Measurements from ENCODE around the gene MACROD2. TPM values are rescaled to one million over a fixed set of nuclear protein-coding genes. Genes with fewer than 3 reads are reported as not detected.

The MACROD2 gene
- total RNA-seq, 1 experiment from 2014 or later, result 3.7 TPM

DNA sequence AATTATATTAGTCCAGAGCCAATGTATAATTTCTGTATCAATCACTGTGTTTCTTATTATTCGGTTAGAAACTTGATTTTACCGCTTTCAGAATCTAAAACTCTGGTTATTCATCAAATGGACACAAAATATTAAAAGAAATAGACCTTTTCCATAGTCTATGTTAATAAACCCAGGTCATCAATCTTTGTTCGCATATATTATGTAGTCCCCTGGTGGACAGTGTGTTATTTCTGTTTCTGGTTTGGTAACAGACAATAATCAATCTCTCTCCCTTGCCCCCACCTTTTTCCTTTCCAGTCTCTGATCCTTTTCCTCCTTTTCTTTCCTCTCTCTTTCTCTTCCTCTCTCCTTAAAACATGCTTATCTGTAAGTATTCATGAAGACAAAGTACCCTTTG, 203.1 kb downstream of the MACROD2 start:
- BruUV-seq (replicated peaks), result no TSS peak
- ChIA-PET RAD21 (ENCODE audit: low non-redundant PET in 1 of 2, low total read pairs in 2 of 2, uncharacterized antibody in 2 of 2, unreplicated experiment in 2 of 2) (no interaction called here), POLR2A (no interaction called here), CTCF (no interaction called here)
- no peak overlapping the region for H3K27ac ChIP-seq (ENCODE audit: low read depth, low read length)
- intact Hi-C loops (cut with micrococcal nuclease), result no loop called here
- no peak for TF ChIP-seq JUND (IDR thresholded peaks at IDR 0.05)
- TF ChIP-seq ZNF274 (IDR thresholded peaks at IDR 0.05; ENCODE audit: low read depth, low read length), result no peak
- TF ChIP-seq EZH2 (IDR thresholded peaks at IDR 0.05), result no peak
- no peak for TF ChIP-seq ELF1 (IDR thresholded peaks at IDR 0.05; ENCODE audit: borderline replicate concordance, low read depth)
- TF ChIP-seq TCF7L2 (IDR thresholded peaks at IDR 0.05; ENCODE audit: borderline replicate concordance, extremely low read depth, insufficient read depth, insufficient read length), result no peak
- no peak for TF ChIP-seq ZFX (IDR thresholded peaks at IDR 0.05)
- H3K79me2 ChIP-seq (ENCODE audit: insufficient read depth, low read length), result no peaks in the 10 kb centered on the region
- H3K9me2 ChIP-seq (ENCODE audit: insufficient read depth), result no peaks in the 10 kb centered on the region
- DNase-seq (ENCODE audit: low read depth, low spot score) (no peak), ATAC-seq (no peak; the same call in 1 of the 2 replicates)
- H3K36me3 ChIP-seq (ENCODE audit: control insufficient read depth in 1 of 2, insufficient read depth in 2 of 2, low read length in 2 of 2), result no peaks in the 10 kb centered on the region
- no peaks in the 10 kb centered on the region for H3K9me3 ChIP-seq (ENCODE audit: control insufficient read depth in 1 of 2, insufficient read depth in 1 of 2, low read depth in 1 of 2, low read length in 2 of 2)
- no peaks in the 10 kb centered on the region for H3K27me3 ChIP-seq (ENCODE audit: insufficient read depth, low read length)
- no peak overlapping the region for H3K4me3 ChIP-seq (replicated peaks in 1 of 2; ENCODE audit: low read depth in 1 of 2, low read length in 2 of 2)
- no peak overlapping the region for H3K9ac ChIP-seq (ENCODE audit: low read length)
- H3K4me1 ChIP-seq (ENCODE audit: control insufficient read depth in 1 of 2, insufficient read depth in 2 of 2, low read length in 2 of 2), result no peaks in the 10 kb centered on the region
- no peaks in the 10 kb centered on the region for H4K20me1 ChIP-seq (ENCODE audit: insufficient read depth)
- no peak overlapping the region for H2AFZ ChIP-seq (ENCODE audit: low read depth, low read length, poor library complexity, severe bottlenecking)
- H3K4me2 ChIP-seq (ENCODE audit: low read length), result no peak overlapping the region

DNA sequence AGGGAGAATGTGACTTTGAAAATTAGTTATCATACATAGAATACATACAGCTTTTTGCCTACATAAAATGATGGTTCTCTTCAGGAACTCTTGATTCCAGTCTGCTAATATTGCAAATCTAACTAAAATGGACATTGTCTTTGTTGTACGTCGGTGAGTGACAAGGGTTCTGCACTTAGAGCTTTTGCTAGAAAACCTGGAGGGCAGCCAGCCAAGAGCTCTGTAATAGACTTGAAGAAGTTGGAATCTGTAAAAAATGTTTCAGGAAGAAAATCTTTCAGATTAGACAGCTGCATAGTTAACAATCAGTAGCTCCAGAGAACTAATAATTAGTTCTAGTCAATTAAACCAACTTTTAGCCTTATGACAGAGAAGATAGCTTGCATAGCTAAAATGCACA, 203.8 kb downstream of the MACROD2 start:
- Histone ChIP-seq H3K4me2 (ENCODE audit: low read length) (no peak overlapping the region), H4K20me1 (ENCODE audit: insufficient read depth) (no peaks in the 10 kb centered on the region), H2AFZ (ENCODE audit: low read depth, low read length, poor library complexity, severe bottlenecking) (no peak overlapping the region), H3K4me3 (replicated peaks in 1 of 2; ENCODE audit: low read depth in 1 of 2, low read length in 2 of 2) (no peak overlapping the region), H3K4me1 (ENCODE audit: control insufficient read depth in 1 of 2, insufficient read depth in 2 of 2, low read length in 2 of 2) (no peaks in the 10 kb centered on the region), H3K27me3 (ENCODE audit: insufficient read depth, low read length) (no peaks in the 10 kb centered on the region), H3K9me3 (ENCODE audit: control insufficient read depth in 1 of 2, insufficient read depth in 1 of 2, low read depth in 1 of 2, low read length in 2 of 2) (no peaks in the 10 kb centered on the region), H3K79me2 (ENCODE audit: insufficient read depth, low read length) (no peaks in the 10 kb centered on the region), H3K27ac (ENCODE audit: low read depth, low read length) (no peak overlapping the region), H3K9ac (ENCODE audit: low read length) (no peak overlapping the region), H3K36me3 (ENCODE audit: control insufficient read depth in 1 of 2, insufficient read depth in 2 of 2, low read length in 2 of 2) (no peaks in the 10 kb centered on the region), H3K9me2 (ENCODE audit: insufficient read depth) (no peaks in the 10 kb centered on the region)
- intact Hi-C loops (cut with micrococcal nuclease), result no loop called here
- CTCF ChIA-PET, result no interaction called here
- POLR2A ChIA-PET, result no interaction called here
- RAD21 ChIA-PET (ENCODE audit: low non-redundant PET in 1 of 2, low total read pairs in 2 of 2, uncharacterized antibody in 2 of 2, unreplicated experiment in 2 of 2), result no interaction called here
- ATAC-seq (no peak), DNase-seq (ENCODE audit: low read depth, low spot score) (no peak)
- BruUV-seq (replicated peaks), result no TSS peak
- TF ChIP-seq POLR2A (IDR thresholded peaks at IDR 0.05; ENCODE audit: borderline replicate concordance, extremely low read depth, insufficient read depth, insufficient read length), result no peak
- TF ChIP-seq, protein P1, sequence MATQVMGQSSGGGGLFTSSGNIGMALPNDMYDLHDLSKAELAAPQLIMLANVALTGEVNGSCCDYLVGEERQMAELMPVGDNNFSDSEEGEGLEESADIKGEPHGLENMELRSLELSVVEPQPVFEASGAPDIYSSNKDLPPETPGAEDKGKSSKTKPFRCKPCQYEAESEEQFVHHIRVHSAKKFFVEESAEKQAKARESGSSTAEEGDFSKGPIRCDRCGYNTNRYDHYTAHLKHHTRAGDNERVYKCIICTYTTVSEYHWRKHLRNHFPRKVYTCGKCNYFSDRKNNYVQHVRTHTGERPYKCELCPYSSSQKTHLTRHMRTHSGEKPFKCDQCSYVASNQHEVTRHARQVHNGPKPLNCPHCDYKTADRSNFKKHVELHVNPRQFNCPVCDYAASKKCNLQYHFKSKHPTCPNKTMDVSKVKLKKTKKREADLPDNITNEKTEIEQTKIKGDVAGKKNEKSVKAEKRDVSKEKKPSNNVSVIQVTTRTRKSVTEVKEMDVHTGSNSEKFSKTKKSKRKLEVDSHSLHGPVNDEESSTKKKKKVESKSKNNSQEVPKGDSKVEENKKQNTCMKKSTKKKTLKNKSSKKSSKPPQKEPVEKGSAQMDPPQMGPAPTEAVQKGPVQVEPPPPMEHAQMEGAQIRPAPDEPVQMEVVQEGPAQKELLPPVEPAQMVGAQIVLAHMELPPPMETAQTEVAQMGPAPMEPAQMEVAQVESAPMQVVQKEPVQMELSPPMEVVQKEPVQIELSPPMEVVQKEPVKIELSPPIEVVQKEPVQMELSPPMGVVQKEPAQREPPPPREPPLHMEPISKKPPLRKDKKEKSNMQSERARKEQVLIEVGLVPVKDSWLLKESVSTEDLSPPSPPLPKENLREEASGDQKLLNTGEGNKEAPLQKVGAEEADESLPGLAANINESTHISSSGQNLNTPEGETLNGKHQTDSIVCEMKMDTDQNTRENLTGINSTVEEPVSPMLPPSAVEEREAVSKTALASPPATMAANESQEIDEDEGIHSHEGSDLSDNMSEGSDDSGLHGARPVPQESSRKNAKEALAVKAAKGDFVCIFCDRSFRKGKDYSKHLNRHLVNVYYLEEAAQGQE (IDR thresholded peaks at IDR 0.05; ENCODE audit: low read depth), result no peak
- TF ChIP-seq FOSL1 (IDR thresholded peaks at IDR 0.05; ENCODE audit: low read depth), result no peak
- TF ChIP-seq RAD21 (IDR thresholded peaks at IDR 0.05; ENCODE audit: low read depth), result no peak
- TF ChIP-seq, protein P2, sequence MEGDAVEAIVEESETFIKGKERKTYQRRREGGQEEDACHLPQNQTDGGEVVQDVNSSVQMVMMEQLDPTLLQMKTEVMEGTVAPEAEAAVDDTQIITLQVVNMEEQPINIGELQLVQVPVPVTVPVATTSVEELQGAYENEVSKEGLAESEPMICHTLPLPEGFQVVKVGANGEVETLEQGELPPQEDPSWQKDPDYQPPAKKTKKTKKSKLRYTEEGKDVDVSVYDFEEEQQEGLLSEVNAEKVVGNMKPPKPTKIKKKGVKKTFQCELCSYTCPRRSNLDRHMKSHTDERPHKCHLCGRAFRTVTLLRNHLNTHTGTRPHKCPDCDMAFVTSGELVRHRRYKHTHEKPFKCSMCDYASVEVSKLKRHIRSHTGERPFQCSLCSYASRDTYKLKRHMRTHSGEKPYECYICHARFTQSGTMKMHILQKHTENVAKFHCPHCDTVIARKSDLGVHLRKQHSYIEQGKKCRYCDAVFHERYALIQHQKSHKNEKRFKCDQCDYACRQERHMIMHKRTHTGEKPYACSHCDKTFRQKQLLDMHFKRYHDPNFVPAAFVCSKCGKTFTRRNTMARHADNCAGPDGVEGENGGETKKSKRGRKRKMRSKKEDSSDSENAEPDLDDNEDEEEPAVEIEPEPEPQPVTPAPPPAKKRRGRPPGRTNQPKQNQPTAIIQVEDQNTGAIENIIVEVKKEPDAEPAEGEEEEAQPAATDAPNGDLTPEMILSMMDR (IDR thresholded peaks at IDR 0.05 in 2 of 3, conservative IDR thresholded peaks at IDR 0.05 in 1 of 3; ENCODE audit: borderline replicate concordance in 1 of 3, insufficient read depth in 1 of 3, low read depth in 2 of 3, low read length in 2 of 3), result no peak
- no peak for TF ChIP-seq CBX3 (IDR thresholded peaks at IDR 0.05; ENCODE audit: low read depth)
- no peak for TF ChIP-seq YY1 (IDR thresholded peaks at IDR 0.05; ENCODE audit: extremely low read depth, insufficient replicate concordance, low read depth, low read length)
- TF ChIP-seq POLR2AphosphoS5 (IDR thresholded peaks at IDR 0.05; ENCODE audit: low read depth, low read length), result no peak
- no peak for TF ChIP-seq EZH2phosphoT487 (IDR thresholded peaks at IDR 0.05; ENCODE audit: borderline replicate concordance)
- no peak for TF ChIP-seq ELF1 (IDR thresholded peaks at IDR 0.05; ENCODE audit: borderline replicate concordance, low read depth)
- no peak for TF ChIP-seq TCF7L2 (IDR thresholded peaks at IDR 0.05; ENCODE audit: borderline replicate concordance, extremely low read depth, insufficient read depth, insufficient read length)
- no peak for TF ChIP-seq JUND (IDR thresholded peaks at IDR 0.05)
- TF ChIP-seq, protein P3, sequence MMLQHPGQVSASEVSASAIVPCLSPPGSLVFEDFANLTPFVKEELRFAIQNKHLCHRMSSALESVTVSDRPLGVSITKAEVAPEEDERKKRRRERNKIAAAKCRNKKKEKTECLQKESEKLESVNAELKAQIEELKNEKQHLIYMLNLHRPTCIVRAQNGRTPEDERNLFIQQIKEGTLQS (IDR thresholded peaks at IDR 0.05), result no peak
- TF ChIP-seq ZNF274 (IDR thresholded peaks at IDR 0.05; ENCODE audit: low read depth, low read length), result no peak
- TF ChIP-seq SIN3A (IDR thresholded peaks at IDR 0.05; ENCODE audit: low read depth), result no peak

Measured in HCT116 (cell line).